Adrenal gland (tissue), 5 donors: ENCODE results near the gene MSRB1.

Experiments
- CTCF ChIP-seq, 6 experiments: fragments of 450-650 bp in 4 of 6; fragments of 200-600 bp in 2 of 6; sonication (generic) in 1 of 6; IDR thresholded peaks; 1 replicate in 5 of 6; 2 replicates in 1 of 6; pipeline versions ENCODE4 v1.5.1 to v1.8.0; 2016 to 2021; ENCODE audit warnings: antibody characterized with exemption in 6 of 6, mild to moderate bottlenecking in 2 of 6, moderate library complexity in 1 of 6
- POLR2A ChIP-seq, 2 donors: fragments of 450-650 bp; IDR thresholded peaks; one replicate each; pipeline ENCODE4 v1.6.1; 2017; ENCODE audit warnings: antibody characterized with exemption in 2 of 2, mild to moderate bottlenecking in 2 of 2, moderate library complexity in 1 of 2
- donor health status: DM: no; HTN: no; CAD: no.

GRCh38 chr16:1991135-1991551, 48.1 kb upstream of the MSRB1 start:
- TF ChIP-seq CTCF (IDR thresholded peaks at IDR 0.05) (no peak), POLR2A (IDR thresholded peaks at IDR 0.05) (no peak)
